AG04449 (cell line): Measurements from ENCODE around the gene TRPC6.
"Not testable (repeated sequence)": the region's sequence is repeated elsewhere in the genome, so short reads cannot be mapped to it uniquely, and the experiment has no call there.

Source experiments
- CTCF ChIA-PET: fragments of 350-600 bp; formaldehyde crosslinking; extraction: SDS; loops from one replicate; lab custom pipeline; 2021; ENCODE audit warnings: antibody characterized with exemption; lab: Yijun Ruan, JAX
- POLR2A ChIA-PET: fragments of 400-600, 350-600 bp; formaldehyde crosslinking; extraction: SDS; loops from one replicate; lab custom pipeline; 2020; ENCODE audit warnings: antibody characterized with exemption, inconsistent platforms; lab: Yijun Ruan, JAX
- DNase-seq: peaks from one replicate; pipeline ENCODE4 v3.0.0-alpha.2; 2010; ENCODE audit warnings: low read depth, low spot score
- H3K4me3 ChIP-seq: 2 replicates; pipeline ENCODE4 v1.5.1; 2011; ENCODE audit warnings: low read depth, mild to moderate bottlenecking, control low read depth, low read length
- CTCF ChIP-seq: IDR thresholded peaks from one replicate; pipeline ENCODE4 v1.5.1; 2011; ENCODE audit warnings: mild to moderate bottlenecking, moderate library complexity, low read length, control low read depth, inconsistent platforms; ENCODE audit not compliant: insufficient read depth; ENCODE audit errors: missing control alignments

Gene TRPC6

GRCh38 chr11:101439488-101439887 lies 144.3 kb downstream of the TRPC6 start:
- DNase-seq = no peak
- CTCF ChIA-PET = interaction anchor here (0.8 to 1.6 kb wide), 3 partner anchors 9 to 409 kb away, joined by 3 to 7 read pairs (median 4); no protein-coding TSS in a partner anchor

DNA sequence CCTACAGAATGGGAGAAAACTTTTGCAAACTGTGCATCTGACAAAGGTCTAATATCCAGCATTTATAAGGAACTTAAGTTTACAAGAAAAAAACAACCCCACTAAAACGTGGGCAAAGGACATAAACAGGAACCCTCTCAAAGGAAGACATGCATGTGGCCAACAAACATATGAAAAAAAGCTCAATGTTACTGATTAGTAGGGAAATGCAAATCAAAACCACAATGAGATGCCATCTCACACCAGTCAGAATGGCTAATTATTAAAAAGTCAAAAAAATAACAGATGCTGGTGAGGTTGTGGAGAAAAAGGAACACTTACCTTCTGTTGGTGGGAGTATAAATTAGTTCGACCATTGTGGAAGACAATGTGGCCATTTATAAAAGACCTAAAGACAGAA lies 145.1 kb downstream of the TRPC6 start:
- H3K4me3 ChIP-seq, DNase-seq, POLR2A ChIA-PET: not testable (repeated sequence)
- CTCF ChIA-PET = interaction anchor here (1.6 to 2.1 kb wide), 2 partner anchors 10 to 48 kb away, joined by 7 to 10 read pairs; no protein-coding TSS in a partner anchor

More at GRCh38 chr11:101439488-101439887, 144.3 kb downstream of the TRPC6 start:
- no peak overlapping the region for H3K4me3 ChIP-seq
- no peak for TF ChIP-seq CTCF
- POLR2A ChIA-PET = no interaction called here

GRCh38 chr11:101438126-101438525 lies 145.7 kb downstream of the TRPC6 start:
- H3K4me3 ChIP-seq = no peak overlapping the region
- TF ChIP-seq CTCF = no peak
- ChIA-PET POLR2A (no interaction called here), CTCF (interaction anchor here (1.2 to 2.1 kb wide), 3 partner anchors 10 to 47 kb away, joined by 3 to 10 read pairs (median 7); no protein-coding TSS in a partner anchor)
- DNase-seq = no peak

GRCh38 chr11:101436511-101437142 lies 147.2 kb downstream of the TRPC6 start:
- no peak for DNase-seq
- TF ChIP-seq CTCF = peak; percentile 71
- CTCF ChIA-PET = interaction anchor here (0.7 to 2.7 kb wide), 9 partner anchors 8 to 1063 kb away, joined by 3 to 29 read pairs (median 5); no protein-coding TSS in a partner anchor
- no peak overlapping the region for H3K4me3 ChIP-seq
- POLR2A ChIA-PET = no interaction called here

DNA sequence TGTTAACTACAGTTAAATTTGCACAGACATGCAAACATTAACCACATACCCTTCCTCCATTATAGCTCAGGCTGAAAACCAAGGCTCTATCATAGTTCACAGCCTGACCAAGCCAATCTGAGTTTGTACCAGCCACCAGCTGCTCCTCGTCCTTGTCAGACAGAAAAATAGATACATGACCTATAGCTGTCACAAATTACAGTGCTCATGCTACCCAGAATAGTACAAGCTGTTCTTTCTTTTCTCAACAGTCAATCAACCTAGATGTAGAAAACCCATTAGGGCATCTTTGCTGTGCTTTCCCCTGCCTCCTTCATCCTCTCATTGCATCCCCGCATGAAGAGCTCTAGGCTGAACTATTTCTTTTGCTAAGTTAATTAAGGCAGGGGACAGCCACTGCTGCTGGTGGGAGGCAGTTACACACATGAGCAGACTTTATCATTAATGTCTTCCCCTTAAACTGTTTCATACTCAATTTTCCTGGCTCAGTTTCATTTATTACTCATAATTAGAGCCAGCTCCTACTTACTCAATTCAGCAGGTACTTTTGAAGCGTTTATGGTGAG lies 148.3 kb downstream of the TRPC6 start:
- CTCF ChIA-PET = interaction anchor here (0.8 to 2.7 kb wide), 7 partner anchors 11 to 573 kb away, joined by 3 to 29 read pairs (median 5); no protein-coding TSS in a partner anchor
- no peak overlapping the region for H3K4me3 ChIP-seq
- POLR2A ChIA-PET = no interaction called here
- no peak for DNase-seq
- no peak for TF ChIP-seq CTCF

- DNase-seq = no peak
- ChIA-PET CTCF (interaction anchor here (1.1 to 6.7 kb wide), 4 partner anchors 414 to 454 kb away, joined by 3 to 78 read pairs (median 4); no protein-coding TSS in a partner anchor), POLR2A (no interaction called here)
- H3K4me3 ChIP-seq = no peak overlapping the region
- TF ChIP-seq CTCF = no peak
These were observed 149.7 kb downstream of the TRPC6 start for GRCh38 chr11:101434026-101434643.
